HG02678 (cell line): ENCODE results near the gene PDCD2L.
"Not testable (repeated sequence)": the region's sequence is repeated elsewhere in the genome, so short reads cannot be mapped to it uniquely, and the experiment has no call there.

Source experiments
- ATAC-seq: cut with Tn5 transposase; IDR thresholded peaks from one replicate; pipeline ENCODE4 v1.9.1; 2021; ENCODE audit warnings: mild to moderate bottlenecking, moderate library complexity; ENCODE audit not compliant: unreplicated experiment

PDCD2L gene

GRCh38 chr19:34409189-34410164, 5.3 kb downstream of the PDCD2L start:
- no peak for ATAC-seq

GRCh38 chr19:34411216-34411615, 7.0 kb downstream of the PDCD2L start:
- no peak for ATAC-seq

GRCh38 chr19:34416021-34416545, 11.9 kb downstream of the PDCD2L start:
- no peak for ATAC-seq

GRCh38 chr19:34418300-34418699, 14.1 kb downstream of the PDCD2L start:
- ATAC-seq, result no peak

- no peak for ATAC-seq
These were observed 22.0 kb downstream of the PDCD2L start for GRCh38 chr19:34426096-34426661.

- ATAC-seq, result peak; percentile 53
These were observed 24.5 kb downstream of the PDCD2L start for GRCh38 chr19:34428549-34429285.

GRCh38 chr19:34429553-34429952, 25.4 kb downstream of the PDCD2L start:
- ATAC-seq, result no peak

- no peak for ATAC-seq
These were observed 26.8 kb downstream of the PDCD2L start for GRCh38 chr19:34430738-34431625.

GRCh38 chr19:34431681-34432402, 27.6 kb downstream of the PDCD2L start:
- no peak for ATAC-seq

- ATAC-seq, result no peak
These were observed 28.6 kb downstream of the PDCD2L start for GRCh38 chr19:34432797-34433196.

GRCh38 chr19:34436716-34437115, 32.5 kb downstream of the PDCD2L start:
- ATAC-seq, result no peak

GRCh38 chr19:34448191-34448590, 44.0 kb downstream of the PDCD2L start:
- ATAC-seq, result no peak

GRCh38 chr19:34452723-34453122, 48.5 kb downstream of the PDCD2L start:
- ATAC-seq, result no peak

GRCh38 chr19:34454091-34454490, 49.9 kb downstream of the PDCD2L start:
- no peak for ATAC-seq

- ATAC-seq, result no peak
These were observed 50.5 kb downstream of the PDCD2L start for GRCh38 chr19:34454685-34455084.

- not testable (repeated sequence) for ATAC-seq
These were observed 51.7 kb downstream of the PDCD2L start for GRCh38 chr19:34455783-34456480.

- ATAC-seq, result no peak
These were observed 53.2 kb downstream of the PDCD2L start for GRCh38 chr19:34457446-34457845.

- ATAC-seq, result no peak
These were observed 54.5 kb downstream of the PDCD2L start for GRCh38 chr19:34458677-34459076.

GRCh38 chr19:34459614-34460013, 55.4 kb downstream of the PDCD2L start:
- ATAC-seq, result no peak
